ENCODE data around the gene RHCG.

The RHCG gene

DNA sequence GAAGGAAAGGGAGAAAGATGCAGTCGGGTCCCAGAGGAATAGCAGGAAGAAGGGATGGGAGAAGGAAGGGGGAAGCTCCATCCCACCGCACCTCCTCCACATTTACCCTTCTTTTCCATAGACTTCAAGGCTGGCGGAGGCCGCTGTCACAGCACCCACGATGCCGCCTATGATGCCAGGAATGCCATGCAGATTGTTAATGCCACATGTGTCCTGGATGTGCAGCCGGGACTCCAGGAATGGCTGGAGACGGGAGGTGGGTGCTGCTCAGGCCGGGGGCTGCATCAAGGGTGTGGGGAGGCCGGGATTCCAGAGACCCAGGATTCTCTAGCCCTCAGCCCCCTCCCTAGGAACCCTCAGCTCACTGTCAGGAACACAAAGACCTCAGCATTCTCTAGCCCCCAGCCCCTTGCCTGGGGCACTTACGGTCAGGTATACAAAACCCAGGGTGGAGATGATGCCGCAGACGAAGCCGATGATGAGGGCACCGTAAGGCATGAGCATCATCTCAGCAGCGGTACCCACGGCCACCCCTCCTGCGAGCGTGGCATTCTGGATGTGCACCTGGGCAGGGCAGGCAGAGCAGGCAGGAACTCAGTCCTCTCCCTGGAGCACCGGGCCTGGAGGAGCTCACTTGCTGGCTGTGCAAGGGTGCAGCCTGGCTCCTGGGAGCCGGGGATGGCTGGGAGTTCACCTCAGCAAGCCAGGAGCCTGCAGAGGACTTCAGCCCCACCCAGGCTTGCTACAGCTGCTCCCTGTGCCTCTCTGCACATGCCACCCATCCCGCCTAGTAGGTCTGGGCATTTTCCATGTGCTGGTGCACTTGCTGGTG lies 18.8 kb downstream of the RHCG start:
- WGBS, 2 donors (ENCODE audit: extremely low coverage in 2 of 2, insufficient read length in 2 of 2, insufficient replicate concordance in 1 of 2): no CpG with 5 or more reads among the region's 22 CpGs
- H2BK5ac ChIP-seq (ENCODE audit: low read length): no peak overlapping the region
- H2BK12ac ChIP-seq (ENCODE audit: low read length): no peak overlapping the region
- no peaks in the 10 kb centered on the region for H3K9me3 ChIP-seq (replicated peaks in 1 of 2; ENCODE audit: control insufficient read depth in 2 of 2, insufficient read depth in 1 of 2, low read depth in 1 of 2, low read length in 2 of 2)
- H3K79me1 ChIP-seq (ENCODE audit: low read depth, low read length): no peaks in the 10 kb centered on the region
- H3K27ac ChIP-seq (replicated peaks; ENCODE audit: low read length): no peak overlapping the region
- H2AK5ac ChIP-seq (ENCODE audit: low read depth, low read length): no peak overlapping the region
- H3K4ac ChIP-seq (ENCODE audit: low read length): no peak overlapping the region
- no peak overlapping the region for H2BK15ac ChIP-seq (ENCODE audit: low read length)
- H4K8ac ChIP-seq (ENCODE audit: low read depth, low read length): no peak overlapping the region
- peak overlapping the region; percentile 56 for H3K23ac ChIP-seq (ENCODE audit: low read depth, low read length, poor library complexity)
- H2BK120ac ChIP-seq (ENCODE audit: low read depth, low read length): no peak overlapping the region
- no peak overlapping the region for H3K4me3 ChIP-seq (ENCODE audit: low read length in 2 of 2)
- no peaks in the 10 kb centered on the region for H3K4me1 ChIP-seq (ENCODE audit: control insufficient read depth in 2 of 2, insufficient read depth in 1 of 2, low read depth in 1 of 2, low read length in 2 of 2)
- H3K9ac ChIP-seq (ENCODE audit: low read depth, low read length, poor library complexity): no peak overlapping the region
- no peaks in the 10 kb centered on the region for H3K36me3 ChIP-seq (replicated peaks in 1 of 2; ENCODE audit: control insufficient read depth in 2 of 2, insufficient read depth in 2 of 2, low read length in 2 of 2)
- H3K4me2 ChIP-seq (ENCODE audit: insufficient read depth, low read length, poor library complexity, severe bottlenecking): no peak overlapping the region
- no peak overlapping the region for H2AFZ ChIP-seq (ENCODE audit: low read length)
- no peak for DNase-seq (ENCODE audit: low spot score)
- H3K14ac ChIP-seq (ENCODE audit: low read length): no peak overlapping the region
- peaks cover 0 to 28% (median 14%) of the 10 kb centered on the region in 3 experiments for H3K27me3 ChIP-seq (ENCODE audit: control insufficient read depth in 3 of 3, insufficient read depth in 3 of 3, low read depth in 1 of 3, low read length in 3 of 3)
- H4K91ac ChIP-seq (ENCODE audit: low read depth, low read length, poor library complexity): no peak overlapping the region
- no peak overlapping the region for H3K18ac ChIP-seq (ENCODE audit: low read length)

DNA sequence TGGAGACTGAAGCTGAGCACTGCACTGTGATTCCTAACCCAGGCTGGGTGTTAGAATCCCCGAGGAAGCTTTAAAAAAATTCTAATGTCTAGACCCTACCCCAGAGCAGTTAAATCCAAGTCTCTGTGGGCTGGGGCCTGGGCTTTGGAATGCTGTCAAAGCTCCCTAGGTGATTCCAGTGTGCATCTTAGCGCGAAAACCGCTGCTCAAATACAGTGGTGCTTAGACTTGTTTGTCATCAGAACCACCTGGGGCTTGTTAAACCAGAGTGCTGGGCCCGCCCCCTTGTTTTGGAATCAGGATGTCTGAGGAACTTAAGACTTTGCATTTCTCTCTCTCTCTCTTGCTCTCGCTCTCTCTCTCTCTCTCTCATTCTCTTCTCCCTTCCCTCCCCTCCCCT lies 20.7 kb downstream of the RHCG start:
- H3K4ac ChIP-seq (ENCODE audit: low read length): no peak overlapping the region
- no peaks in the 10 kb centered on the region for H3K79me1 ChIP-seq (ENCODE audit: low read depth, low read length)
- no peak overlapping the region for H4K91ac ChIP-seq (ENCODE audit: low read depth, low read length, poor library complexity)
- H4K8ac ChIP-seq (ENCODE audit: low read depth, low read length): no peak overlapping the region
- H3K27ac ChIP-seq (replicated peaks; ENCODE audit: low read length): no peak overlapping the region
- no peak overlapping the region for H2AK5ac ChIP-seq (ENCODE audit: low read depth, low read length)
- no peak overlapping the region for H3K23ac ChIP-seq (ENCODE audit: low read depth, low read length, poor library complexity)
- H3K4me1 ChIP-seq (ENCODE audit: control insufficient read depth in 2 of 2, insufficient read depth in 1 of 2, low read depth in 1 of 2, low read length in 2 of 2): peaks cover under 1 to 6% of the 10 kb centered on the region in 2 donors
- no peak for DNase-seq (ENCODE audit: low spot score)
- H3K9me3 ChIP-seq (replicated peaks in 1 of 2; ENCODE audit: control insufficient read depth in 2 of 2, insufficient read depth in 1 of 2, low read depth in 1 of 2, low read length in 2 of 2): no peaks in the 10 kb centered on the region
- H3K4me2 ChIP-seq (ENCODE audit: insufficient read depth, low read length, poor library complexity, severe bottlenecking): no peak overlapping the region
- H3K36me3 ChIP-seq (replicated peaks in 1 of 2; ENCODE audit: control insufficient read depth in 2 of 2, insufficient read depth in 2 of 2, low read length in 2 of 2): no peaks in the 10 kb centered on the region
- no peak overlapping the region for H2AFZ ChIP-seq (ENCODE audit: low read length)
- H2BK120ac ChIP-seq (ENCODE audit: low read depth, low read length): no peak overlapping the region
- no peak overlapping the region for H3K9ac ChIP-seq (ENCODE audit: low read depth, low read length, poor library complexity)
- peaks cover 0 to 31% (median 17%) of the 10 kb centered on the region in 3 experiments for H3K27me3 ChIP-seq (ENCODE audit: control insufficient read depth in 3 of 3, insufficient read depth in 3 of 3, low read depth in 1 of 3, low read length in 3 of 3)
- WGBS, 2 donors (ENCODE audit: extremely low coverage in 2 of 2, insufficient read length in 2 of 2, insufficient replicate concordance in 1 of 2): no CpG with 5 or more reads among the region's 6 CpGs
- no peak overlapping the region for H2BK5ac ChIP-seq (ENCODE audit: low read length)
- no peak overlapping the region for H3K4me3 ChIP-seq (ENCODE audit: low read length in 2 of 2)
- no peak overlapping the region for H2BK12ac ChIP-seq (ENCODE audit: low read length)
- no peak overlapping the region for H2BK15ac ChIP-seq (ENCODE audit: low read length)
- no peak overlapping the region for H3K14ac ChIP-seq (ENCODE audit: low read length)
- H3K18ac ChIP-seq (ENCODE audit: low read length): no peak overlapping the region

DNA sequence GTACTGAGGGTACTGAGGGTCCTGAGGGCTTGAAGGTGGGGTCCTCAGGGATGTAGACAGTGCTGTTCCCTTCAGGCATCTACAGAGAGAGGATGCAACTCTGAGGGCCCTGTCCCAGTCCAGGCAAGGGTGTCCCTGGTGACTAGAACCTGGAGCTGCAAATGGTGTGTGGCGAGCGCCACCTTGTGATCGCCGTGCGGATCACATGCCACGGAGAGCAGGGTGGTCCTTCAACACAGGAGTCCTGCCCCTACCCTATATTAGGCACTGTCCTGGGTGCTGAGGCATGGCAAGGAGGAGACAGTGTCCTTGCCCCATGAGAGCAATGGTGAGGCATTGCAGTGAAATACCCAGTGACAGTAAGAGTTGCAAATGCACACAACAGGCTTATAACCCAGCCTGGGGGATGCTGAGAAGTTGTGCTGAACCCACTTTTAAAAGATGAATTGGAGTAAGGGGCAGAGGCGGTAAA lies 23.6 kb downstream of the RHCG start:
- H3K4me1 ChIP-seq (ENCODE audit: control insufficient read depth in 2 of 2, insufficient read depth in 1 of 2, low read depth in 1 of 2, low read length in 2 of 2): peaks cover 2 to 15% of the 10 kb centered on the region in 2 donors
- no peak overlapping the region for H2AFZ ChIP-seq (ENCODE audit: low read length)
- H4K91ac ChIP-seq (ENCODE audit: low read depth, low read length, poor library complexity): no peak overlapping the region
- WGBS, 2 donors (ENCODE audit: extremely low coverage in 2 of 2, insufficient read length in 2 of 2, insufficient replicate concordance in 1 of 2): no CpG with 5 or more reads among the region's 7 CpGs
- no peak overlapping the region for H3K9ac ChIP-seq (ENCODE audit: low read depth, low read length, poor library complexity)
- H2BK15ac ChIP-seq (ENCODE audit: low read length): no peak overlapping the region
- no peaks in the 10 kb centered on the region for H3K79me1 ChIP-seq (ENCODE audit: low read depth, low read length)
- H2BK12ac ChIP-seq (ENCODE audit: low read length): no peak overlapping the region
- peaks cover 0 to 31% (median 13%) of the 10 kb centered on the region in 3 experiments for H3K27me3 ChIP-seq (ENCODE audit: control insufficient read depth in 3 of 3, insufficient read depth in 3 of 3, low read depth in 1 of 3, low read length in 3 of 3)
- H4K8ac ChIP-seq (ENCODE audit: low read depth, low read length): no peak overlapping the region
- no peak overlapping the region for H3K23ac ChIP-seq (ENCODE audit: low read depth, low read length, poor library complexity)
- no peaks in the 10 kb centered on the region for H3K36me3 ChIP-seq (replicated peaks in 1 of 2; ENCODE audit: control insufficient read depth in 2 of 2, insufficient read depth in 2 of 2, low read length in 2 of 2)
- H3K9me3 ChIP-seq (replicated peaks in 1 of 2; ENCODE audit: control insufficient read depth in 2 of 2, insufficient read depth in 1 of 2, low read depth in 1 of 2, low read length in 2 of 2): peaks cover 0 to 3% of the 10 kb centered on the region in 2 donors
- H2BK5ac ChIP-seq (ENCODE audit: low read length): no peak overlapping the region
- no peak overlapping the region for H3K27ac ChIP-seq (replicated peaks; ENCODE audit: low read length)
- peak overlapping the region; percentile 4 for H3K18ac ChIP-seq (ENCODE audit: low read length)
- H3K14ac ChIP-seq (ENCODE audit: low read length): no peak overlapping the region
- peak overlapping the region; percentile 86 for H2AK5ac ChIP-seq (ENCODE audit: low read depth, low read length)
- H3K4me2 ChIP-seq (ENCODE audit: insufficient read depth, low read length, poor library complexity, severe bottlenecking): no peak overlapping the region
- H3K4ac ChIP-seq (ENCODE audit: low read length): no peak overlapping the region
- no peak overlapping the region for H3K4me3 ChIP-seq (ENCODE audit: low read length in 2 of 2)
- H2BK120ac ChIP-seq (ENCODE audit: low read depth, low read length): no peak overlapping the region
- DNase-seq (ENCODE audit: low spot score): peak; percentile 79

DNA sequence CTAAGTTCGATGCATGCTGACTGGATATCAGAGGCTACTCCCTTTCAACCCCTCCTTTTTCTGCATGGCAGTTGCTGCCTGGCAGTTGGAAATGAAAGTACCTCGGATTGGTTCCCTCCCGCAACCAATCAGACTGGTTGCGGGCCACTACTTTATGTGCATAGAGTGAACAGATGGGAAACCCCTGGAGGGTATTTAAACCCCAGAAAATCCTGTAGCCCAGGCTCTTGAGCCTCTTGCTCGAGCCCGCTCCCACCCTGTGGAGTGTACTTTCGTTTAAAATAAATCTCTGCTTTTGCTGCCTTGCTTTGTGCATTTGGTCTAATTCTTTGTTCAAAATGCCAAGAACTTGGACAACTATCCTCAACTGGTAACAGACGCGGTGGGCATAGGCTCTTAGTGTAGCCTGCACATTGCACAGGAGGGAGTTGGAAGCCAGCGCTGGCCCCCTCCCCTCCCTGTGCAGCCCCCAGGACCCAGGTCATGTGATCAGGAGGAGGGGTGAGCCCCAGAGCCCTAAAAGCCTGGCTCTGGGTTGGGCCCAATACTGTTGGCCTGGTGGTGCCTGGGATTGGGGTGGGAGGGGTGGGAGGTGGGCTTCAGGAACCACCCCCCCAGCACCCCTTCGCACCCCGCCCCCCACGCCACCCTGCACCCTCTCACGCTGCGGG lies 26.8 kb downstream of the RHCG start:
- H2BK15ac ChIP-seq (ENCODE audit: low read length): peak overlapping the region; percentile 38
- peak overlapping the region; percentile 82 for H3K18ac ChIP-seq (ENCODE audit: low read length)
- H4K91ac ChIP-seq (ENCODE audit: low read depth, low read length, poor library complexity): no peak overlapping the region
- no peak overlapping the region for H2AK5ac ChIP-seq (ENCODE audit: low read depth, low read length)
- H3K4ac ChIP-seq (ENCODE audit: low read length): no peak overlapping the region
- H3K36me3 ChIP-seq (replicated peaks in 1 of 2; ENCODE audit: control insufficient read depth in 2 of 2, insufficient read depth in 2 of 2, low read length in 2 of 2): no peaks in the 10 kb centered on the region
- H2BK5ac ChIP-seq (ENCODE audit: low read length): no peak overlapping the region
- no peak overlapping the region for H3K4me2 ChIP-seq (ENCODE audit: insufficient read depth, low read length, poor library complexity, severe bottlenecking)
- H3K27me3 ChIP-seq (ENCODE audit: control insufficient read depth in 3 of 3, insufficient read depth in 3 of 3, low read depth in 1 of 3, low read length in 3 of 3): peaks cover 0 to 39% (median 10%) of the 10 kb centered on the region in 3 experiments
- H2AFZ ChIP-seq (ENCODE audit: low read length): no peak overlapping the region
- no peak for DNase-seq (ENCODE audit: low spot score)
- H3K23ac ChIP-seq (ENCODE audit: low read depth, low read length, poor library complexity): no peak overlapping the region
- peaks cover 2 to 15% of the 10 kb centered on the region in 2 donors for H3K4me1 ChIP-seq (ENCODE audit: control insufficient read depth in 2 of 2, insufficient read depth in 1 of 2, low read depth in 1 of 2, low read length in 2 of 2)
- no peak overlapping the region for H2BK120ac ChIP-seq (ENCODE audit: low read depth, low read length)
- no peak overlapping the region for H3K14ac ChIP-seq (ENCODE audit: low read length)
- no peak overlapping the region for H4K8ac ChIP-seq (ENCODE audit: low read depth, low read length)
- no peaks in the 10 kb centered on the region for H3K79me1 ChIP-seq (ENCODE audit: low read depth, low read length)
- H2BK12ac ChIP-seq (ENCODE audit: low read length): no peak overlapping the region
- WGBS, 2 donors (ENCODE audit: extremely low coverage in 2 of 2, insufficient read length in 2 of 2, insufficient replicate concordance in 1 of 2): no CpG with 5 or more reads among the region's 15 CpGs
- peaks cover 0 to 3% of the 10 kb centered on the region in 2 donors for H3K9me3 ChIP-seq (replicated peaks in 1 of 2; ENCODE audit: control insufficient read depth in 2 of 2, insufficient read depth in 1 of 2, low read depth in 1 of 2, low read length in 2 of 2)
- no peak overlapping the region for H3K9ac ChIP-seq (ENCODE audit: low read depth, low read length, poor library complexity)
- H3K4me3 ChIP-seq (ENCODE audit: low read length in 2 of 2): no peak overlapping the region
- peak overlapping the region; percentile 85 for H3K27ac ChIP-seq (replicated peaks; ENCODE audit: low read length)
